SH-SY5Y (cell line): Measurements from ENCODE around the gene BRINP3.

Source experiments
- GATA2 ChIP-seq: IDR thresholded peaks from 2 replicates; pipeline ENCODE4 v1.6.1; 2011; ENCODE audit warnings: mild to moderate bottlenecking, low read depth, low read length
- GATA3 ChIP-seq: IDR thresholded peaks from 2 replicates; pipeline ENCODE4 v1.6.1; 2011; ENCODE audit warnings: low read depth, mild to moderate bottlenecking, low read length, moderate library complexity

DNA sequence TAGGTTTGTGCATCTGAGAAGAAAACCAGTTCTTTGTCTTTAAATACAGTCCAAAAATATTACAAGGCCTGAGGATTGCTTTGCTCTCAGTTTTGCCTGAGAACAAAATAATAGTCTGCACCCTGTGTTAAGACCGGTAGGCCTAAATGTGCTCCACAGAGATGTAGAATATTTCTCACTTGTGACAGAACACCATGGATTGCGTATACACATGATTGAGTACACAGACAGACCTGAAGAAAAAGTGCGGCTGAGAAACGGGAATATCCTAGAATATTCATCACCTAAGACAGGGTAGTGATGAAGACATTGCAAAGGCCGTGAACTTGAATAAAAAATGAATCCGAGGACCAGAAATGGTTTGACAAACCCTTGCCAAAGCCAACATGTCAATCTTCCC lies 155.4 kb downstream of the BRINP3 start:
- no peak for TF ChIP-seq GATA2
- TF ChIP-seq GATA3 = no peak
